Activated naive CD8-positive, alpha-beta T cell (primary cell): ENCODE results near the gene HS3ST3B1.

Experiments used
- H3K27ac Mint-ChIP-seq: one replicate; pipeline ENCODE4 v1.8.0; 2021; ENCODE audit warnings: mixed read lengths
- H3K27me3 Mint-ChIP-seq: one replicate; pipeline ENCODE4 v1.8.0; 2021; ENCODE audit warnings: mixed read lengths
- H3K36me3 Mint-ChIP-seq: one replicate; pipeline ENCODE4 v1.8.0; 2021; ENCODE audit warnings: mixed read lengths
- H3K4me1 Mint-ChIP-seq: one replicate; pipeline ENCODE4 v1.8.0; 2021; ENCODE audit warnings: low read depth, mixed read lengths
- H3K4me3 Mint-ChIP-seq: one replicate; pipeline ENCODE4 v1.8.0; 2021; ENCODE audit warnings: mild to moderate bottlenecking, mixed read lengths
- H3K9me3 Mint-ChIP-seq: one replicate; pipeline ENCODE4 v1.8.0; 2021; ENCODE audit warnings: low read depth, mixed read lengths

The HS3ST3B1 gene

GRCh38 chr17:14298947-14299279 lies 2.0 kb upstream of the HS3ST3B1 start:
- Mint-ChIP-seq H3K27ac (peak overlapping the region; percentile 5), H3K27me3 (peaks cover 32% of the 10 kb centered on the region), H3K4me3 (peak overlapping the region; percentile 96), H3K36me3 (no peaks in the 10 kb centered on the region), H3K9me3 (no peaks in the 10 kb centered on the region), H3K4me1 (peaks cover 57% of the 10 kb centered on the region)

- Mint-ChIP-seq H3K4me1 (peaks cover 61% of the 10 kb centered on the region), H3K4me3 (peak overlapping the region; percentile 96), H3K9me3 (no peaks in the 10 kb centered on the region), H3K27ac (peak overlapping the region; percentile 34), H3K27me3 (peaks cover 27% of the 10 kb centered on the region), H3K36me3 (no peaks in the 10 kb centered on the region)
Measured at GRCh38 chr17:14299280-14300141, 1.4 kb upstream of the HS3ST3B1 start.

- Mint-ChIP-seq H3K27me3 (peaks cover 11% of the 10 kb centered on the region), H3K4me3 (peak overlapping the region; percentile 96), H3K9me3 (no peaks in the 10 kb centered on the region), H3K27ac (peak overlapping the region; percentile 94), H3K4me1 (peaks cover 64% of the 10 kb centered on the region), H3K36me3 (no peaks in the 10 kb centered on the region)
Measured at GRCh38 chr17:14301279-14302090, 604 bp downstream of the HS3ST3B1 start.

- Mint-ChIP-seq H3K27me3 (peaks cover 11% of the 10 kb centered on the region), H3K4me1 (peaks cover 63% of the 10 kb centered on the region)
Measured at GRCh38 chr17:14302091-14302430, 1.2 kb downstream of the HS3ST3B1 start.

GRCh38 chr17:14302431-14303099 lies 1.7 kb downstream of the HS3ST3B1 start:
- Mint-ChIP-seq H3K27ac (peak overlapping the region; percentile 94), H3K4me3 (peak overlapping the region; percentile 96), H3K27me3 (peaks cover 11% of the 10 kb centered on the region), H3K36me3 (no peaks in the 10 kb centered on the region), H3K4me1 (peaks cover 66% of the 10 kb centered on the region), H3K9me3 (no peaks in the 10 kb centered on the region)

More at GRCh38 chr17:14302091-14302430, 1.2 kb downstream of the HS3ST3B1 start:
- H3K27ac Mint-ChIP-seq: peak overlapping the region; percentile 94
- no peaks in the 10 kb centered on the region for H3K9me3 Mint-ChIP-seq
- peak overlapping the region; percentile 96 for H3K4me3 Mint-ChIP-seq
- H3K36me3 Mint-ChIP-seq: no peaks in the 10 kb centered on the region

GRCh38 chr17:14303343-14304221 lies 2.7 kb downstream of the HS3ST3B1 start:
- Mint-ChIP-seq H3K27ac (peak overlapping the region; percentile 84), H3K27me3 (peaks cover 4% of the 10 kb centered on the region)

GRCh38 chr17:14304222-14304772 lies 3.4 kb downstream of the HS3ST3B1 start:
- H3K9me3 Mint-ChIP-seq: no peaks in the 10 kb centered on the region
- no peaks in the 10 kb centered on the region for H3K36me3 Mint-ChIP-seq
- H3K27me3 Mint-ChIP-seq: no peaks in the 10 kb centered on the region
- peaks cover 63% of the 10 kb centered on the region for H3K4me1 Mint-ChIP-seq
- H3K4me3 Mint-ChIP-seq: peak overlapping the region; percentile 80
- H3K27ac Mint-ChIP-seq: peak overlapping the region; percentile 79

More at GRCh38 chr17:14303343-14304221, 2.7 kb downstream of the HS3ST3B1 start:
- Mint-ChIP-seq H3K36me3 (no peaks in the 10 kb centered on the region), H3K9me3 (no peaks in the 10 kb centered on the region), H3K4me1 (peaks cover 66% of the 10 kb centered on the region), H3K4me3 (peak overlapping the region; percentile 90)

GRCh38 chr17:14304773-14305517 lies 4.1 kb downstream of the HS3ST3B1 start:
- no peaks in the 10 kb centered on the region for H3K27me3 Mint-ChIP-seq
- peaks cover 59% of the 10 kb centered on the region for H3K4me1 Mint-ChIP-seq
- H3K4me3 Mint-ChIP-seq: peak overlapping the region; percentile 80
- peak overlapping the region; percentile 79 for H3K27ac Mint-ChIP-seq
- H3K9me3 Mint-ChIP-seq: no peaks in the 10 kb centered on the region
- no peaks in the 10 kb centered on the region for H3K36me3 Mint-ChIP-seq

GRCh38 chr17:14305785-14306496 lies 5.1 kb downstream of the HS3ST3B1 start:
- Mint-ChIP-seq H3K36me3 (peaks cover 2% of the 10 kb centered on the region), H3K4me1 (peaks cover 59% of the 10 kb centered on the region), H3K9me3 (no peaks in the 10 kb centered on the region), H3K27me3 (no peaks in the 10 kb centered on the region), H3K27ac (peak overlapping the region; percentile 5), H3K4me3 (peak overlapping the region; percentile 80)

GRCh38 chr17:14306596-14306995 lies 5.7 kb downstream of the HS3ST3B1 start:
- Mint-ChIP-seq H3K9me3 (no peaks in the 10 kb centered on the region), H3K4me1 (peaks cover 64% of the 10 kb centered on the region), H3K27ac (no peak overlapping the region), H3K4me3 (no peak overlapping the region), H3K27me3 (no peaks in the 10 kb centered on the region), H3K36me3 (peaks cover 2% of the 10 kb centered on the region)

- no peaks in the 10 kb centered on the region for H3K27me3 Mint-ChIP-seq
Measured at GRCh38 chr17:14307560-14308024, 6.7 kb downstream of the HS3ST3B1 start.

GRCh38 chr17:14308636-14308964 lies 7.7 kb downstream of the HS3ST3B1 start:
- Mint-ChIP-seq H3K27me3 (no peaks in the 10 kb centered on the region), H3K4me3 (peak overlapping the region; percentile 83), H3K27ac (peak overlapping the region; percentile 82), H3K4me1 (peaks cover 66% of the 10 kb centered on the region), H3K36me3 (peaks cover 7% of the 10 kb centered on the region), H3K9me3 (no peaks in the 10 kb centered on the region)

More at GRCh38 chr17:14307560-14308024, 6.7 kb downstream of the HS3ST3B1 start:
- H3K4me1 Mint-ChIP-seq: peaks cover 69% of the 10 kb centered on the region
- peak overlapping the region; percentile 76 for H3K4me3 Mint-ChIP-seq
- H3K36me3 Mint-ChIP-seq: peaks cover 5% of the 10 kb centered on the region
- H3K27ac Mint-ChIP-seq: peak overlapping the region; percentile 51
- H3K9me3 Mint-ChIP-seq: no peaks in the 10 kb centered on the region
